ENCODE data around the gene MAPK6. TPM values are rescaled to one million over a fixed set of nuclear protein-coding genes. Genes with fewer than 3 reads are reported as not detected.

The MAPK6 gene
- total RNA-seq, 6 donors from 2014 or later = 6.7 to 34.1 (median 24.4) TPM

GRCh38 chr15:52101542-52102323 lies 82.7 kb downstream of the MAPK6 start:
- TF ChIP-seq CTCF (IDR thresholded peaks at IDR 0.05) (no peak), POLR2AphosphoS5 (IDR thresholded peaks at IDR 0.05) (no peak), POLR2A (IDR thresholded peaks at IDR 0.05) (no peak), EP300 (IDR thresholded peaks at IDR 0.05) (no peak)
- H3K27me3 ChIP-seq = no peaks in the 10 kb centered on the region
- no peak overlapping the region for H3K27ac ChIP-seq
- H3K9me3 ChIP-seq = no peaks in the 10 kb centered on the region
- H3K4me1 ChIP-seq = no peaks in the 10 kb centered on the region
- no peaks in the 10 kb centered on the region for H3K36me3 ChIP-seq
- ATAC-seq (ENCODE audit: low FRiP score in 2 of 2) = no peak
- WGBS, 2 donors = 92% methylated on average over 16 of the region's 16 CpGs
- H3K4me3 ChIP-seq = no peak overlapping the region
- peak in 1 of 2 donors; percentile 58 for DNase-seq

- Histone ChIP-seq H3K27ac (no peak overlapping the region), H3K4me1 (no peaks in the 10 kb centered on the region), H3K4me3 (no peak overlapping the region), H3K9me3 (no peaks in the 10 kb centered on the region), H3K27me3 (no peaks in the 10 kb centered on the region), H3K36me3 (no peaks in the 10 kb centered on the region)
- no peak for DNase-seq
- WGBS, 2 donors = 86 to 95% methylated on average over 2 of the region's 2 CpGs
- peak in 1 of 2 donors; percentile 29 for ATAC-seq (ENCODE audit: low FRiP score in 2 of 2)
- TF ChIP-seq POLR2AphosphoS5 (IDR thresholded peaks at IDR 0.05) (no peak), CTCF (IDR thresholded peaks at IDR 0.05) (no peak), EP300 (IDR thresholded peaks at IDR 0.05) (no peak), POLR2A (IDR thresholded peaks at IDR 0.05) (no peak)
Observed at GRCh38 chr15:52102463-52102862, 83.4 kb downstream of the MAPK6 start.

GRCh38 chr15:52103217-52104207 lies 84.5 kb downstream of the MAPK6 start:
- TF ChIP-seq CTCF (IDR thresholded peaks at IDR 0.05) (no peak), POLR2A (IDR thresholded peaks at IDR 0.05) (no peak), EP300 (IDR thresholded peaks at IDR 0.05) (no peak), POLR2AphosphoS5 (IDR thresholded peaks at IDR 0.05) (no peak)
- H3K4me3 ChIP-seq = no peak overlapping the region
- WGBS, 2 donors = 59 to 75% methylated on average over 4 to 5 of the region's 5 CpGs
- peak in 1 of 2 donors; percentile 84 for ATAC-seq (ENCODE audit: low FRiP score in 2 of 2)
- no peak overlapping the region for H3K27ac ChIP-seq
- no peaks in the 10 kb centered on the region for H3K9me3 ChIP-seq
- peak in 1 of 2 donors; percentile 58 for DNase-seq
- H3K36me3 ChIP-seq = no peaks in the 10 kb centered on the region
- no peaks in the 10 kb centered on the region for H3K4me1 ChIP-seq
- no peaks in the 10 kb centered on the region for H3K27me3 ChIP-seq

GRCh38 chr15:52104532-52105004 lies 85.5 kb downstream of the MAPK6 start:
- H3K27ac ChIP-seq = no peak overlapping the region
- ATAC-seq (ENCODE audit: low FRiP score in 2 of 2) = no peak
- H3K4me1 ChIP-seq = no peaks in the 10 kb centered on the region
- TF ChIP-seq POLR2AphosphoS5 (IDR thresholded peaks at IDR 0.05) (no peak), POLR2A (IDR thresholded peaks at IDR 0.05) (no peak), EP300 (IDR thresholded peaks at IDR 0.05) (no peak), CTCF (IDR thresholded peaks at IDR 0.05) (no peak)
- WGBS, 2 donors = 91 to 94% methylated on average over 5 of the region's 5 CpGs
- DNase-seq = no peak
- H3K9me3 ChIP-seq = no peaks in the 10 kb centered on the region
- no peaks in the 10 kb centered on the region for H3K27me3 ChIP-seq
- no peaks in the 10 kb centered on the region for H3K36me3 ChIP-seq
- H3K4me3 ChIP-seq = no peak overlapping the region
